T-helper 1 cell treated with Interleukin-12 subunit alpha and Interleukin-12 subunit beta and Interleukin-4 antibody, amounts not matched to agents 30 μg/mL and 1 μg/mL, for 36 hours (primary cell): Measurements from ENCODE around the gene SPECC1.
"Not testable (repeated sequence)": the region's sequence is repeated elsewhere in the genome, so short reads cannot be mapped to it uniquely, and the experiment has no call there.

Experiments used
- H3K27ac Mint-ChIP-seq: one replicate; pipeline ENCODE4 v1.8.0; 2021; ENCODE audit warnings: mild to moderate bottlenecking, mixed read lengths
- H3K27me3 Mint-ChIP-seq: one replicate; pipeline ENCODE4 v1.8.0; 2021; ENCODE audit warnings: low read depth, mixed read lengths
- H3K36me3 Mint-ChIP-seq: one replicate; pipeline ENCODE4 v1.8.0; 2021; ENCODE audit warnings: low read depth, mixed read lengths
- H3K4me1 Mint-ChIP-seq: one replicate; pipeline ENCODE4 v1.8.0; 2021; ENCODE audit warnings: low read depth, mixed read lengths
- H3K4me3 Mint-ChIP-seq: one replicate; pipeline ENCODE4 v1.8.0; 2021; ENCODE audit warnings: mild to moderate bottlenecking, moderate library complexity, mixed read lengths
- H3K9me3 Mint-ChIP-seq: one replicate; pipeline ENCODE4 v1.8.0; 2021; ENCODE audit warnings: mixed read lengths

SPECC1 gene

GRCh38 chr17:20159406-20160069 lies 150.4 kb downstream of the SPECC1 start:
- no peak overlapping the region for H3K27ac Mint-ChIP-seq

DNA sequence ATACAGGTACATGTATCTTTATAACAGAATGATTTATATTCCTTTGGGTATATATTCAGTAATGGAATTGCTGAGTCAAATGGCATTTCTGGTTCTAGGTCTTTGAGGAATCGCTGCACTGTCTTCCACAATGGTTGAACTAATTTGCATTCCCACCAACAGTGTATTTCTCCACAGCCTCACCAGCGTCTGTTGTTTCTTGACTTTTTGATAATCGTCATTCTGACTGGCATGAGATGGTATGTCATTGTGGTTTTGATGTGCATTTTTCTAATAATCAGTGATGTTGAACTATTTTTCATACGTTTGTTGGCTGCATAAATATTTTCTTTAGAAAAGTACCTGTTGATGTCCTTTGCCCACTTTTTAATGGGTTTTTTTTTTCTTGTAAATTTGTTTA lies 156.4 kb downstream of the SPECC1 start:
- not testable (repeated sequence) for H3K4me3 Mint-ChIP-seq, H3K36me3 Mint-ChIP-seq, H3K9me3 Mint-ChIP-seq, H3K4me1 Mint-ChIP-seq, H3K27me3 Mint-ChIP-seq, H3K27ac Mint-ChIP-seq

More at GRCh38 chr17:20159406-20160069, 150.4 kb downstream of the SPECC1 start:
- no peaks in the 10 kb centered on the region for H3K9me3 Mint-ChIP-seq
- H3K36me3 Mint-ChIP-seq = no peaks in the 10 kb centered on the region
- peaks cover 7% of the 10 kb centered on the region for H3K4me1 Mint-ChIP-seq
- peaks cover 15% of the 10 kb centered on the region for H3K27me3 Mint-ChIP-seq
- H3K4me3 Mint-ChIP-seq = no peak overlapping the region

DNA sequence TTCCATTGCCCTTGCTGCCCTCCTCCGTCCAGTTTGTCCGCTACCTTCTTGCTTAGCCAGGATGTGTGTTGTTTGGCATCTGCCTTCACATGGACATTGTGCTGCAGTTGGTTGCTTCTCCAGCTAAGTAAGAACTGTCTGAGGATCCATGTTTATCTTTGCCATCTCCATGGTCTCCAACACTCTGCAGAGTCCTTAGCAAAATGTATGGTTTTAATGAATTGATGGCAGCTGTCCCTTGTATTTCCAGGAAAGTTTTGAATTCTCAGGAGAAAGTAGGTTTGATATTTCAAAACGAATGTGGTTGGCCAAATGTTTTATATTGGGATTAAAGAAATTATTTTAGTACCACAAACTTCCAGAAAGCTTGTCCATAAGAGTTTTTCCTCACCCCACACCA lies 160.9 kb downstream of the SPECC1 start:
- H3K4me1 Mint-ChIP-seq = peaks cover 3% of the 10 kb centered on the region
- peaks cover 11% of the 10 kb centered on the region for H3K27me3 Mint-ChIP-seq
- no peak overlapping the region for H3K27ac Mint-ChIP-seq
- no peaks in the 10 kb centered on the region for H3K36me3 Mint-ChIP-seq
- H3K4me3 Mint-ChIP-seq = no peak overlapping the region
- H3K9me3 Mint-ChIP-seq = no peaks in the 10 kb centered on the region

GRCh38 chr17:20171741-20172365 lies 162.7 kb downstream of the SPECC1 start:
- Mint-ChIP-seq H3K4me1 (peaks cover 3% of the 10 kb centered on the region), H3K36me3 (no peaks in the 10 kb centered on the region), H3K4me3 (no peak overlapping the region), H3K27ac (no peak overlapping the region), H3K9me3 (no peaks in the 10 kb centered on the region), H3K27me3 (peaks cover 13% of the 10 kb centered on the region)

DNA sequence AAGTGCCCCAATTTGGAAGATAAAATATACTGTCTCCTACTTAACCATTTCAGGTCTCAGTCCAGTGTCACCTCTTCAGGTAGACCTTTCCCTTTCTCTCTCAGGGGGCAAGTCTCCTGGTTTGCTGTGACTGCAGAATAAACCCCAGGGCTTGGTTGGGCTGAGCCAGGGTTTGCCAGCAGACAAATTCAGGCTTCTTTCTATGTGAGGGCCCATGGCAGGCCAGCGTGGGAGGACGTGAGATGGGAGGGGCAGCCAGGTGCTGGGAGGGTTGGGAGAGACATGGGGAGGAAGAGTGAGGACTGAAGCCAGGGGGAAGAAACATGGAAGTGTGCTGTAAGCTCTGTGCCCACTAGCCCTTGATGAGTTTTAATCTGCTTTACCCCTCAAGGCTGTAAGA lies 163.2 kb downstream of the SPECC1 start:
- peaks cover 14% of the 10 kb centered on the region for H3K27me3 Mint-ChIP-seq
- H3K9me3 Mint-ChIP-seq = no peaks in the 10 kb centered on the region
- no peaks in the 10 kb centered on the region for H3K36me3 Mint-ChIP-seq
- no peak overlapping the region for H3K4me3 Mint-ChIP-seq
- H3K4me1 Mint-ChIP-seq = peaks cover 3% of the 10 kb centered on the region
- H3K27ac Mint-ChIP-seq = no peak overlapping the region

- H3K4me1 Mint-ChIP-seq = peaks cover 3% of the 10 kb centered on the region
- no peak overlapping the region for H3K27ac Mint-ChIP-seq
- H3K27me3 Mint-ChIP-seq = peaks cover 15% of the 10 kb centered on the region
- H3K36me3 Mint-ChIP-seq = no peaks in the 10 kb centered on the region
- no peak overlapping the region for H3K4me3 Mint-ChIP-seq
- H3K9me3 Mint-ChIP-seq = no peaks in the 10 kb centered on the region
Measured at GRCh38 chr17:20173091-20173490, 163.9 kb downstream of the SPECC1 start.

DNA sequence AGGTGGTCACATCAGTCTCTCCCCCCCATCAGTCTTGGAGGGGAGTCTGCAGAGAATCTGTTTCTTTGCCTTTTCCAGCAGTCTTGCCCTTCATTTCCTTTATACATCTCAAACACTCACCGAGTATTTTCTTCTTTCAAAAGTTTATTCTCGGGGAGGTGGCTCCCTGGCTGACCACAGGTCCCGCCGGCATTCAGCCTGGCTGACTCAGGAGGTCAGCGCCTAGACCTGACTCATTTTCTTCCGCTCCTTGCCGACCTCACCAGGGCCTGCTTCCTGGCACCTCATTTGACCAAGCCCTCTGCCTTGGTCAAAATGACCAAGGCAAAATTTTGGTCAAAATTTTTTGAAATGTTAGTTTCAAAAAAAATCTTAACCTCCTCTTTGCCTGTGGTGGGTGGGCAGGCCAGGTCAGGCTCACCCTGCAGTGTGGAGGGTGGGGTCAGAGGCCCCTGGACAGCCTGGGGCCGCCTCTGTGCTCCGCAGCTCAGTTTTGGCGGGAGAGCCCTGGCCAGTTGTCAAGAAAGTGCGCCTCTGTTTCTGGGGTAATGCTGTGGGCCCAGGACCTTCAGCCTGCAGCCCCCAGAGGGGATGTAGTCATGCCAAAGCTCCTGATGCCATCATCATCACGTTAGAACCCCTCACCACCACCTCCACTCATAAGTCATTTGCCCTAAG lies 165.6 kb downstream of the SPECC1 start:
- no peak overlapping the region for H3K4me3 Mint-ChIP-seq
- H3K27ac Mint-ChIP-seq = no peak overlapping the region
- H3K4me1 Mint-ChIP-seq = peaks cover 3% of the 10 kb centered on the region
- H3K36me3 Mint-ChIP-seq = no peaks in the 10 kb centered on the region
- H3K27me3 Mint-ChIP-seq = peaks cover 16% of the 10 kb centered on the region
- H3K9me3 Mint-ChIP-seq = no peaks in the 10 kb centered on the region

- Mint-ChIP-seq H3K9me3 (no peaks in the 10 kb centered on the region), H3K4me3 (no peak overlapping the region), H3K27me3 (peaks cover 23% of the 10 kb centered on the region), H3K36me3 (no peaks in the 10 kb centered on the region), H3K4me1 (no peaks in the 10 kb centered on the region), H3K27ac (no peak overlapping the region)
Measured at GRCh38 chr17:20179041-20179440, 169.9 kb downstream of the SPECC1 start.

DNA sequence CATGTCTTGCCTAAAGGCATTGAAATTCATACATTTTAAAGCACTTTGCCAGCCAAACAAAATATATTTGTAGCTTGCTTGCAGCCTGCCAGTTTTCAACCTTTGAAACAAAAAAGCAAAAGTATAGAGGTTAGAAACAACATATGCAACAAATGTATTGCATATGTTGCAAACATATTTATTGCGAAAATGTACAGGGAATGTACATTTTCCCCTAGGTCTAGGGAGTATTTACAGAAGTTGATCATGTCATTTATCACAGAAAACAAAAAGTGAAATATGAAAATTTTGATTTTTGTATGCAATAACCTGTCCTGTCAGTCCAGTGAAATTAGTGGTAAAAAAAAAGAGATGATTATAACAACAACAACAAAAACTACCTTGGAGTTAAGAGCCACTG lies 171.5 kb downstream of the SPECC1 start:
- peaks cover 23% of the 10 kb centered on the region for H3K27me3 Mint-ChIP-seq
- H3K27ac Mint-ChIP-seq = no peak overlapping the region
- no peaks in the 10 kb centered on the region for H3K4me1 Mint-ChIP-seq
- no peaks in the 10 kb centered on the region for H3K36me3 Mint-ChIP-seq
- no peak overlapping the region for H3K4me3 Mint-ChIP-seq
- no peaks in the 10 kb centered on the region for H3K9me3 Mint-ChIP-seq

- Mint-ChIP-seq H3K27ac (no peak overlapping the region), H3K9me3 (no peaks in the 10 kb centered on the region), H3K36me3 (no peaks in the 10 kb centered on the region), H3K4me1 (no peaks in the 10 kb centered on the region), H3K27me3 (peaks cover 13% of the 10 kb centered on the region), H3K4me3 (no peak overlapping the region)
Measured at GRCh38 chr17:20184181-20184580, 175.0 kb downstream of the SPECC1 start.

DNA sequence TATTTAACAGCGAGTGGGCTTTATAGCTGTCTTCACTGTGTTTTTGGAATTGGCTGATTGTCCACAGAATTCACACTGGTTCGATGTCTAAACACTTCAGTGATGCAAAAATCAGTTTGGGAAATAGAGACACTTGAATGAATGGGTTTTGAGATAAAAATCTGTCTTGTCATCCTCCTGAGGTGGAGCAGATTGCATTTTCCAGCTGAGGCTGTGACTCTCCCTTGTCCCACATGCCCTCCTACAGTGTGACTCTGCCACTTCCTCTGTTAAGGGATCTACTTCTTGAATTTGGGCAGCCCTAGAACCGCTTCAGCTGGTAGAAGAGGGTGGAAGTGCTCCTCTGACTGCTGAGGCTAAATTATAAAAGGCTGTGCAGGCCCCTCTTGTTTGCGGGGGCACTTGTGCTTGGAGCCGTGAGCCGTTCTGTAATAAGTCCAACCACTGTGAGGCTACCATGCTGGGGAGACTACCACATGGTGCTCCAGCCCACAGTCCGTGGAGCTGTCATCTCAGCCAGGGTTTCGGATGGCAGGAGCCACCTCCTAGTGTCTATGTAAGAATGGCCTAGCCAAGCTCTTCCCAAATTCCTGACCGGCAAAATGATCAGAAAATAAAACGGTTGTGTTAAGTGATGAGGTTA lies 175.9 kb downstream of the SPECC1 start:
- H3K4me3 Mint-ChIP-seq = no peak overlapping the region
- no peaks in the 10 kb centered on the region for H3K9me3 Mint-ChIP-seq
- peaks cover 8% of the 10 kb centered on the region for H3K27me3 Mint-ChIP-seq
- H3K36me3 Mint-ChIP-seq = no peaks in the 10 kb centered on the region
- no peak overlapping the region for H3K27ac Mint-ChIP-seq
- H3K4me1 Mint-ChIP-seq = no peaks in the 10 kb centered on the region

GRCh38 chr17:20187049-20187448 lies 177.9 kb downstream of the SPECC1 start:
- Mint-ChIP-seq H3K4me3 (no peak overlapping the region), H3K27ac (no peak overlapping the region), H3K4me1 (no peaks in the 10 kb centered on the region), H3K27me3 (peaks cover 3% of the 10 kb centered on the region), H3K36me3 (no peaks in the 10 kb centered on the region), H3K9me3 (no peaks in the 10 kb centered on the region)

DNA sequence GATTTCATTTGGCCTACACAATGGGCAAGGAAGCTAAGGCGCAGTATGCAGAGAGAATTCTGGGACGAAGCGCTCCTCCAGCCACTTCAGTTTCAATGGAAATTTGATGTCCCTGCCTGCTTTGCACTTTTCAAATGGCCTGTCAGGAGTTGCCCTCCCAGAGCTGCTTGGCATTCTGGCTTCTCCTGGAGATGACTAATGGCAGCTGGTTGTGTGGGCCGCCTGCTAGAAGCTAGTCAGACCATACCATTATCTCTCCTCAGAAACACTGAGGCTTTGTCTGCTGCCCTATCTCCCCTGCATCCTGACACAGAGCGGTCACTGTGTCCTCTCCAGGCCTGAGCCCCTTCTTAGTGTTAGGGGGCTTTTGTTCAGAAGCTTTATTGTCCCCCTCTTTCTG lies 180.1 kb downstream of the SPECC1 start:
- no peaks in the 10 kb centered on the region for H3K36me3 Mint-ChIP-seq

GRCh38 chr17:20189979-20190378 lies 180.8 kb downstream of the SPECC1 start:
- no peaks in the 10 kb centered on the region for H3K27me3 Mint-ChIP-seq
- H3K4me3 Mint-ChIP-seq = no peak overlapping the region
- H3K9me3 Mint-ChIP-seq = no peaks in the 10 kb centered on the region
- no peak overlapping the region for H3K27ac Mint-ChIP-seq
- no peaks in the 10 kb centered on the region for H3K4me1 Mint-ChIP-seq
- no peaks in the 10 kb centered on the region for H3K36me3 Mint-ChIP-seq

More for the DNA sequence above, 180.1 kb downstream of the SPECC1 start:
- no peaks in the 10 kb centered on the region for H3K4me1 Mint-ChIP-seq
- H3K27me3 Mint-ChIP-seq = no peaks in the 10 kb centered on the region
- no peak overlapping the region for H3K27ac Mint-ChIP-seq
- H3K9me3 Mint-ChIP-seq = no peaks in the 10 kb centered on the region
- no peak overlapping the region for H3K4me3 Mint-ChIP-seq

DNA sequence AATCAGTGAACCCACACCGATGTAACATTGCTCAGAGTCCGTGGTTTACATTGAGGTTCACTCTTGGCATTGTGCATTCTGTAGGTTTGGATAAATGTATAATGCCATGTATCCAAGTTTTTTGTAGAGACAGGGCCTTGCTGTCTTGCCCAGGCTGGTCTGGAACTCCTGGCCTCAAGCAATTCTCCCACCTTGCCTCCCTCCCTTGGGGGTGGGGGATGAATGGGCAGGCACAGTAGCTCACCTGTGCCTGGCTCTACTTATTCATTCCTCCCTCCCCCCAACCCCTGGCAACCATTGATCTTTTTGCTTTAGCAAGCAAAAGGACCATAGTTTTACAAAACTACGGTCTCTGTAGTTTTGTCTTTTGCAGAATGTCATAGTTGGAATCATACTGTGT lies 181.4 kb downstream of the SPECC1 start:
- H3K36me3 Mint-ChIP-seq = no peaks in the 10 kb centered on the region
- H3K4me1 Mint-ChIP-seq = no peaks in the 10 kb centered on the region
- no peaks in the 10 kb centered on the region for H3K9me3 Mint-ChIP-seq
- H3K27ac Mint-ChIP-seq = no peak overlapping the region
- H3K4me3 Mint-ChIP-seq = no peak overlapping the region
- H3K27me3 Mint-ChIP-seq = no peaks in the 10 kb centered on the region
